CD8-positive, alpha-beta memory T cell (primary cell): Measurements from ENCODE around the gene ENDOU. TPM values are rescaled to one million over a fixed set of nuclear protein-coding genes. Genes with fewer than 3 reads are reported as not detected.

Experiments
- CTCF ChIA-PET: fragments of 350-600 bp; sonication (Branson Sonifier 250); formaldehyde crosslinking; loops from one replicate; lab custom pipeline; 2021; ENCODE audit warnings: antibody characterized with exemption; lab: Charles Lee
- POLR2A ChIA-PET: fragments of 350-600 bp; sonication (Branson Sonifier 250); formaldehyde crosslinking; loops from one replicate; lab custom pipeline; 2021; ENCODE audit warnings: antibody characterized with exemption; lab: Charles Lee
- DNase-seq, 5 donors: peaks; one replicate each; pipeline versions ENCODE4 v3.0.0 to v3.0.0-alpha.2; 2020 to 2022; ENCODE audit warnings: mixed read lengths in 1 of 5
- H3K27ac ChIP-seq: one replicate; pipeline ENCODE4 v1.7.0; 2013; ENCODE audit warnings: low read depth, mild to moderate bottlenecking, low read length, moderate library complexity
- H3K27me3 ChIP-seq: 2 replicates; pipeline ENCODE4 v1.7.0; 2013; ENCODE audit warnings: low read length, mild to moderate bottlenecking; ENCODE audit not compliant: insufficient read depth, poor library complexity, severe bottlenecking
- H3K36me3 ChIP-seq: 2 replicates; pipeline ENCODE4 v1.7.0; 2013; ENCODE audit warnings: mild to moderate bottlenecking, low read length, moderate library complexity; ENCODE audit not compliant: insufficient read depth
- H3K4me1 ChIP-seq: 2 replicates; pipeline ENCODE4 v1.7.0; 2013; ENCODE audit warnings: mild to moderate bottlenecking, low read length, moderate library complexity; ENCODE audit not compliant: insufficient read depth
- H3K4me3 ChIP-seq: 2 replicates; pipeline ENCODE4 v1.7.0; 2013; ENCODE audit warnings: mild to moderate bottlenecking, low read length
- H3K9me3 ChIP-seq: 2 replicates; pipeline ENCODE4 v1.7.0; 2013; ENCODE audit warnings: mild to moderate bottlenecking, low read length
- H3K27ac Mint-ChIP-seq, 8 donors: one replicate each; pipeline ENCODE4 v1.8.0; 2020 to 2021; ENCODE audit warnings: mixed read lengths in 8 of 8, mild to moderate bottlenecking in 6 of 8, inconsistent platforms in 3 of 8, moderate library complexity in 3 of 8
- H3K27me3 Mint-ChIP-seq, 2 donors: one replicate each; pipeline ENCODE4 v1.8.0; 2020 to 2021; ENCODE audit warnings: mixed read lengths in 2 of 2, mild to moderate bottlenecking in 1 of 2, moderate library complexity in 1 of 2
- H3K36me3 Mint-ChIP-seq, 3 donors: one replicate each; pipeline ENCODE4 v1.8.0; 2020 to 2021; ENCODE audit warnings: mixed read lengths in 3 of 3, inconsistent platforms in 1 of 3, mild to moderate bottlenecking in 1 of 3
- H3K4me1 Mint-ChIP-seq, 3 donors: one replicate each; pipeline ENCODE4 v1.8.0; 2020 to 2021; ENCODE audit warnings: mixed read lengths in 3 of 3, inconsistent platforms in 1 of 3, mild to moderate bottlenecking in 1 of 3
- H3K4me3 Mint-ChIP-seq, 7 donors: one replicate each; pipeline ENCODE4 v1.8.0; 2020 to 2021; ENCODE audit warnings: mixed read lengths in 7 of 7, mild to moderate bottlenecking in 6 of 7, moderate library complexity in 4 of 7, inconsistent platforms in 2 of 7
- H3K9me3 Mint-ChIP-seq, 5 donors: one replicate each; pipeline ENCODE4 v1.8.0; 2020 to 2022; ENCODE audit warnings: mixed read lengths in 5 of 5, mild to moderate bottlenecking in 3 of 5, moderate library complexity in 2 of 5, inconsistent platforms in 1 of 5
- polyA plus RNA-seq: library from polyadenylated mRNA; unstranded; fragments of 300-500 nt; fragmentation: Illumina TruSeq; gene quantifications from one replicate; pipeline ENCODE4 v1.2.3, GENCODE V29; 2021
- total RNA-seq, 2 experiments: library from RNA; stranded (reverse); gene quantifications; one replicate each; pipeline ENCODE4 v1.2.3, GENCODE V29; 2021

Gene ENDOU
- total and polyA plus RNA-seq, 3 experiments from 2014 or later: not detected

- H3K27me3 Mint-ChIP-seq: peaks cover 0 to 2% of the 10 kb centered on the region in 2 donors
- Histone ChIP-seq H3K9me3 (no peaks in the 10 kb centered on the region), H3K36me3 (no peaks in the 10 kb centered on the region), H3K27me3 (no peaks in the 10 kb centered on the region), H3K4me3 (no peak overlapping the region), H3K4me1 (peaks cover 34% of the 10 kb centered on the region), H3K27ac (no peak overlapping the region)
- H3K36me3 Mint-ChIP-seq: peaks cover 0 to 9% (median 3%) of the 10 kb centered on the region in 3 donors
- POLR2A ChIA-PET: no interaction called here
- no peaks in the 10 kb centered on the region for H3K9me3 Mint-ChIP-seq
- CTCF ChIA-PET: interaction anchor here (5.8 to 10.9 kb wide), 2 partner anchors 33 to 62 kb away, joined by 34 to 169 read pairs; partner anchors contain the start of gene SLC48A1
- H3K4me1 Mint-ChIP-seq: peaks cover 25 to 46% (median 41%) of the 10 kb centered on the region in 3 donors
- no peak for DNase-seq
- peak overlapping the region in 5 of 8 donors; percentile 4 to 55 (median 27) for H3K27ac Mint-ChIP-seq
- H3K4me3 Mint-ChIP-seq: peak overlapping the region in 1 of 7 donors; percentile 69
Observed at GRCh38 chr12:47709237-47709636, 16.1 kb downstream of the ENDOU start.

GRCh38 chr12:47707905-47708543, 17.3 kb downstream of the ENDOU start:
- CTCF ChIA-PET: interaction anchor here (1.1 to 5.8 kb wide), 3 partner anchors 34 to 59 kb away, joined by 3 to 34 read pairs (median 13); partner anchors contain the start of gene RAPGEF3
- peak in 1 of 5 donors; percentile 24 for DNase-seq
- no peak overlapping the region for H3K27ac ChIP-seq
- H3K9me3 ChIP-seq: no peaks in the 10 kb centered on the region
- Mint-ChIP-seq H3K36me3 (peaks cover 0 to 14% (median 5%) of the 10 kb centered on the region in 3 donors), H3K27ac (peak overlapping the region; percentile 19 to 91 (median 65)), H3K27me3 (no peaks in the 10 kb centered on the region), H3K9me3 (no peaks in the 10 kb centered on the region), H3K4me3 (peak overlapping the region in 6 of 7 donors; percentile 10 to 79 (median 34)), H3K4me1 (peaks cover 35 to 58% (median 53%) of the 10 kb centered on the region in 3 donors)
- H3K4me3 ChIP-seq: peak overlapping the region; percentile 5
- H3K36me3 ChIP-seq: no peaks in the 10 kb centered on the region
- H3K4me1 ChIP-seq: peaks cover 40% of the 10 kb centered on the region
- POLR2A ChIA-PET: interaction anchor here (1.4 kb wide), 1 partner anchor 125 kb away, joined by 3 read pairs; no protein-coding TSS in a partner anchor
- no peaks in the 10 kb centered on the region for H3K27me3 ChIP-seq

- POLR2A ChIA-PET: interaction anchor here (0.7 to 1.4 kb wide), 3 partner anchors 106 to 403 kb away, joined by 3 to 7 read pairs (median 3); no protein-coding TSS in a partner anchor
- Histone ChIP-seq H3K27ac (peak overlapping the region; percentile 79), H3K4me1 (peaks cover 40% of the 10 kb centered on the region), H3K36me3 (no peaks in the 10 kb centered on the region), H3K4me3 (peak overlapping the region; percentile 5), H3K9me3 (no peaks in the 10 kb centered on the region), H3K27me3 (no peaks in the 10 kb centered on the region)
- Mint-ChIP-seq H3K4me1 (peaks cover 37 to 64% (median 58%) of the 10 kb centered on the region in 3 donors), H3K4me3 (peak overlapping the region in 6 of 7 donors; percentile 10 to 79 (median 32)), H3K27me3 (no peaks in the 10 kb centered on the region), H3K27ac (peak overlapping the region in 6 of 8 donors; percentile 47 to 86 (median 62)), H3K9me3 (no peaks in the 10 kb centered on the region), H3K36me3 (peaks cover 0 to 16% (median 5%) of the 10 kb centered on the region in 3 donors)
- CTCF ChIA-PET: interaction anchor here (1.1 to 5.8 kb wide), 4 partner anchors 35 to 131 kb away, joined by 3 to 34 read pairs (median 9); partner anchors contain the start of gene RAPGEF3
- no peak for DNase-seq
Observed at GRCh38 chr12:47707355-47707754, 17.9 kb downstream of the ENDOU start.

- Histone ChIP-seq H3K4me1 (peaks cover 40% of the 10 kb centered on the region), H3K27me3 (no peaks in the 10 kb centered on the region), H3K4me3 (peak within 1 kb of the TSS; percentile 83), H3K36me3 (peaks cover 2% of the 10 kb centered on the region), H3K27ac (peak within 1 kb of the TSS; percentile 79), H3K9me3 (no peaks in the 10 kb centered on the region)
- H3K4me3 Mint-ChIP-seq: peak within 1 kb of the TSS; percentile 90 to 99 (median 98)
- CTCF ChIA-PET: interaction anchor here (0.6 to 5.8 kb wide), 12 partner anchors 9 to 133 kb away, joined by 3 to 34 read pairs (median 4); partner anchors contain the start of genes RAPGEF3 and SLC48A1
- peaks cover 0 to 22% (median 3%) of the 10 kb centered on the region in 3 donors for H3K36me3 Mint-ChIP-seq
- no peaks in the 10 kb centered on the region for H3K9me3 Mint-ChIP-seq
- peak; percentile 91 to 97 (median 95) for DNase-seq
- peaks cover 39 to 73% (median 61%) of the 10 kb centered on the region in 3 donors for H3K4me1 Mint-ChIP-seq
- H3K27me3 Mint-ChIP-seq: no peaks in the 10 kb centered on the region
- POLR2A ChIA-PET: interaction anchor here (0.6 to 1.5 kb wide), 5 partner anchors 61 to 114 kb away, joined by 3 to 6 read pairs (median 4); partner anchors contain the start of gene SLC48A1
- peak within 1 kb of the TSS; percentile 90 to 100 (median 94) for H3K27ac Mint-ChIP-seq
Observed at GRCh38 chr12:47705566-47706425, 19.5 kb downstream of the ENDOU start, which contains the start of gene RPAP3. RPAP3 (minus strand) TSS chr12:47706030; CDS start chr12:47702840, 3,190 bp downstream.

DNA sequence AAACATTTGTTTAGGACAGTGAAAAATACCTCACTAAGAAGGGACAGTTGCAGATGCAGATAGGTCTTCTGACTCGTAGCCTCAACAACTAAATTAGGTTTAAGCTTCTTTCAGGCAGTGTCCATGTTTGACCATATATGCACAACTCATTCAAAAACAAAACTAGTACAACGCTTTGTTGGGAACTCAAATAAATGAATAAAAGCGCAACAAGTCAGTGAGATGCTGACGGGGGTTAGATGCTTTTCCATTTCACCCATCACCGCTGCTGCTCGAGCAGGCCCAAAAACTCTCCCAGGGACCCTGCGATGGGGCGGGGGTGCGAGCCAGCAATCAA, 20.1 kb downstream of the ENDOU start:
- Mint-ChIP-seq H3K36me3 (peaks cover 0 to 28% (median 6%) of the 10 kb centered on the region in 3 donors), H3K4me3 (peak overlapping the region; percentile 90 to 99 (median 98)), H3K27ac (peak overlapping the region; percentile 40 to 96 (median 88)), H3K27me3 (no peaks in the 10 kb centered on the region), H3K4me1 (peaks cover 40 to 77% (median 67%) of the 10 kb centered on the region in 3 donors), H3K9me3 (no peaks in the 10 kb centered on the region)
- no peak for DNase-seq
- Histone ChIP-seq H3K9me3 (no peaks in the 10 kb centered on the region), H3K4me1 (peaks cover 40% of the 10 kb centered on the region), H3K4me3 (peak overlapping the region; percentile 83), H3K27ac (peak overlapping the region; percentile 79), H3K36me3 (peaks cover 8% of the 10 kb centered on the region), H3K27me3 (no peaks in the 10 kb centered on the region)
- ChIA-PET CTCF (interaction anchor here (0.9 to 2.8 kb wide), 3 partner anchors 10 to 62 kb away, joined by 3 to 12 read pairs (median 3); no protein-coding TSS in a partner anchor), POLR2A (no interaction called here)

DNA sequence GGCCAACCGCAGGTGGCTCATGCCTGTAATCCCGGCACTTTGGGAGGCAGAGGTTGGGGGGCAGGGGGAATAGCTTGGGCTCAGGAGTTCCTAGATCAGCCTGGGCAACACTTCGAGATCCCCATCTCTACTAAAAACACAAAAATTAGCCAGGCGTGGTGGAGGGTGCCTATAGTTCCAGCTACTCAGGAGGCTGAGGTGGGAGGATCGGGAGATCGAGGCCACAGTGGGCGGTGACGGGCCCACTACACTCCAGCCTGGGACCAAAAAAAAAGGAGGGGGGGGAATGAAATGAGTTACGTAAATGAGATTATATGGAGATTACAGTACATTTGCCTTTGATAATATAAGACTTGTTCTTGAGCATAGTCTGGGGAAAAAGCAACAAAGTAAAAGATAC, 20.6 kb downstream of the ENDOU start:
- DNase-seq: no peak
- Histone ChIP-seq H3K4me3 (peak overlapping the region; percentile 83), H3K36me3 (peaks cover 13% of the 10 kb centered on the region), H3K27me3 (no peaks in the 10 kb centered on the region), H3K9me3 (no peaks in the 10 kb centered on the region), H3K27ac (no peak overlapping the region), H3K4me1 (peaks cover 40% of the 10 kb centered on the region)
- ChIA-PET POLR2A (no interaction called here), CTCF (interaction anchor here (0.9 to 2.8 kb wide), 3 partner anchors 10 to 62 kb away, joined by 3 to 12 read pairs (median 3); no protein-coding TSS in a partner anchor)
- H3K4me1 Mint-ChIP-seq: peaks cover 40 to 76% (median 70%) of the 10 kb centered on the region in 3 donors
- H3K9me3 Mint-ChIP-seq: no peaks in the 10 kb centered on the region
- H3K27me3 Mint-ChIP-seq: no peaks in the 10 kb centered on the region
- H3K27ac Mint-ChIP-seq: peak overlapping the region; percentile 29 to 96 (median 88)
- peak overlapping the region; percentile 90 to 99 (median 98) for H3K4me3 Mint-ChIP-seq
- H3K36me3 Mint-ChIP-seq: peaks cover 0 to 33% (median 6%) of the 10 kb centered on the region in 3 donors

GRCh38 chr12:47700263-47700662, 25.0 kb downstream of the ENDOU start:
- DNase-seq: no peak
- H3K27ac Mint-ChIP-seq: peak overlapping the region in 1 of 8 donors; percentile 55
- POLR2A ChIA-PET: no interaction called here
- no peaks in the 10 kb centered on the region for H3K9me3 Mint-ChIP-seq
- peaks cover 23 to 52% (median 45%) of the 10 kb centered on the region in 3 donors for H3K4me1 Mint-ChIP-seq
- no peak overlapping the region for H3K4me3 ChIP-seq
- peaks cover 14% of the 10 kb centered on the region for H3K36me3 ChIP-seq
- no peak overlapping the region for H3K4me3 Mint-ChIP-seq
- CTCF ChIA-PET: no interaction called here
- H3K27ac ChIP-seq: no peak overlapping the region
- no peaks in the 10 kb centered on the region for H3K27me3 ChIP-seq
- H3K27me3 Mint-ChIP-seq: no peaks in the 10 kb centered on the region
- H3K36me3 Mint-ChIP-seq: peaks cover 0 to 60% (median 18%) of the 10 kb centered on the region in 3 donors
- peaks cover 12% of the 10 kb centered on the region for H3K4me1 ChIP-seq
- no peaks in the 10 kb centered on the region for H3K9me3 ChIP-seq
